ENCODE results near the gene ZNF385B. TPM values are rescaled to one million over a fixed set of nuclear protein-coding genes. Genes with fewer than 3 reads are reported as not detected.

The ZNF385B gene
- total and polyA plus RNA-seq, 9 of the 15 experiments (the other 6 are each of a cell fraction or from before 2014, with no cell fraction given), result 0.50 TPM; not detected in 8

- peak; percentile 69 for TF ChIP-seq REST (IDR thresholded peaks at IDR 0.05; ENCODE audit: borderline replicate concordance)
- TF ChIP-seq REST (CRISPR knock-in tag; IDR thresholded peaks at IDR 0.05; ENCODE audit: low read depth), result no peak
- TF ChIP-seq U2AF2 (optimal IDR thresholded peaks at IDR 0.05; ENCODE audit: low read depth, low read length), result no peak
- no peak for TF ChIP-seq POLR3A (IDR thresholded peaks at IDR 0.05; ENCODE audit: borderline replicate concordance, extremely low read depth, insufficient read depth, insufficient read length)
- no peak for TF ChIP-seq SP1 (CRISPR knock-in tag; IDR thresholded peaks at IDR 0.05)
- TF ChIP-seq KDM2B (CRISPR knock-in tag; IDR thresholded peaks at IDR 0.05), result no peak
- no peak for TF ChIP-seq GATAD2A (IDR thresholded peaks at IDR 0.05)
- no peak for TF ChIP-seq ZNF239 (CRISPR knock-in tag; IDR thresholded peaks at IDR 0.05)
- no peak for TF ChIP-seq TEAD1 (CRISPR knock-in tag; IDR thresholded peaks at IDR 0.05)
- no peak for TF ChIP-seq HNRNPL (IDR thresholded peaks at IDR 0.05; ENCODE audit: low read depth, low read length)
- TF ChIP-seq SMAD1 (IDR thresholded peaks at IDR 0.05; ENCODE audit: low read depth, low read length, partially characterized antibody), result no peak
- no peak for TF ChIP-seq NFE2L1 (tag; IDR thresholded peaks at IDR 0.05; ENCODE audit: borderline replicate concordance, low read depth)
- no peak for TF ChIP-seq TEAD4 (IDR thresholded peaks at IDR 0.05; ENCODE audit: low read length)
- no peak for TF ChIP-seq TEAD4 (CRISPR knock-in tag; IDR thresholded peaks at IDR 0.05; ENCODE audit: borderline replicate concordance)
- no peak for TF ChIP-seq CEBPB (tag; IDR thresholded peaks at IDR 0.05)
- TF ChIP-seq DEAF1 (CRISPR knock-in tag; IDR thresholded peaks at IDR 0.05), result 0 out of 2 replicates have a peak, but pooled peaks have one; percentile 25
- TF ChIP-seq FOXO4 (CRISPR knock-in tag; IDR thresholded peaks at IDR 0.05), result no peak
- no peak for TF ChIP-seq SAP30 (IDR thresholded peaks at IDR 0.05; ENCODE audit: borderline replicate concordance, insufficient read depth, low read depth, low read length, poor library complexity, severe bottlenecking)
Measured at GRCh38 chr2:179751163-179751809, 110.1 kb downstream of the ZNF385B start (continued).
